SK-MEL-5 (cell line): Measurements from ENCODE around the gene MLEC. TPM values are rescaled to one million over a fixed set of nuclear protein-coding genes. Genes with fewer than 3 reads are reported as not detected.
"Not testable (repeated sequence)": the region's sequence is repeated elsewhere in the genome, so short reads cannot be mapped to it uniquely, and the experiment has no call there.

Source experiments
- DNase-seq: peaks from one replicate; pipeline ENCODE4 v3.0.0-alpha.2; 2016; ENCODE audit warnings: low read depth, low spot score
- in situ Hi-C: cut with HindIII; loops from 2 replicates; pipeline ENCODE4 v1.10.0; 2016; ENCODE audit warnings: low sequenced_read_pairs, high pct_unique_total_duplicates, low pct_unique_long_range_greater_than_20kb
- total RNA-seq: library from RNA; depleted of rRNA; stranded (reverse); fragments of >200 nt; shearing (Covaris generic); gene quantifications from 2 replicates; pipeline ENCODE4 v1.2.3, GENCODE V29; 2014

The MLEC gene
- total RNA-seq, 1 experiment from 2014 or later = 156 TPM

DNA sequence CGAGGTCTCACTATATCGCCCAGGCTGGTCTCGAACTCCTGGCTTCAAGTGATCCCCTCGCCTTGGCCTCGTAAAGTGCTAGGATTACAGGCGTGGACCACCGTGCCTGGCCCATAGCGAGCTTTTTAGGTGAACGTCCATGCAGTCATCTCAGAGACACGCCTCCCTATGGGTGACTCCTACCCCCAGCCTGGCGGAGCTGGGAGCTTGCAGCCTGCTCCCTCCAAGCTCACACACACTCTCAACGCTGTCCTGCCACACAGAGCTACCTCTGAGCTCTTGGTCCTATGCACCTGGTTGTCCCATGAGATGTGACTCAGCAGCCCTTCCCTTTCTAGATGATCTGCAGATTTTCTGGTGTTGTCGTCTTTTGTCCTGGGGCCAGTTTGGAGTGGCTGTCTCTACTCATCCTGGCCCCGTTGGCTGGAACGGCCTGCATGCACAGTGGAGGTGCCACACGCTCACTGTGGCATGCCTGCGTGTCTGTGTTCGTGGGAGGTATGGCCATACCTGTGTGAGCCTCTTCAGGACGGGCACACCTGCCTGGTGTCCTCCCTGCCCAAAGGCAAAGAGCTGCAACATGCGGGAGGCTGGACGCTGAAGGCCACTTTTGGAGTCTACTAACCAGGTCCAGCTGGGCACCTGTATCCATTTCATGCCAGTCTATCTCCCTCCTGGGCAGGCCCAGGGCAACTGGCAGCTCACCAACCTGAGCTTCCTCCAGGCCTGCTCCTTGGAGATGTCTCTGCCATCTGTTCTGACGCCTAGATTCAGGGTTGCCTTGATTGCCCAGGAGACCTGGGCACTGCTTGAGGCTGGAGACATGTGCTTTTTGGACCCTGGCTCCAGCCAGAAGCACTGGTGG lies 28.4 kb upstream of the MLEC start:
- in situ Hi-C loops = no loop called here
- DNase-seq = no peak

DNA sequence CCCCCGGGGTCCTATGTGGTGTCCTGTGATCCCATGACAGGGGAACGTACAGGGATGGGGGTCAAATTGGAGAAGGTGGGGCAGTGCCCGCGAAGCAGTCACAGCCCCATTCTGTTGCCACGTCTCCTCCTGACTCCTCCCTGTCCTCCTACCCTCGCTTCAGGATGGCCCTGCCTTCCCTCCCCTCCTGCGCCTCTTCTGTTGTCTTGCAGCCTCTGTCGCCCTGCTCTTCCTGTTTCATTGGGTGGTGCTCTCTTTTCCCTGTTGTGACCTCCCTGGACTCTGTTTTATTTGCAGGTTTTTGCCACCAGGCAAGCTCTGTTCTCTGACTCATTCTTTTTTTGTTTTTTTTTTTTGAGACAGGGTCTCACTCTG lies 27.8 kb upstream of the MLEC start:
- in situ Hi-C loops = no loop called here
- DNase-seq = no peak

GRCh38 chr12:120661432-120661831 lies 25.5 kb upstream of the MLEC start:
- DNase-seq = no peak
- in situ Hi-C loops = no loop called here

DNA sequence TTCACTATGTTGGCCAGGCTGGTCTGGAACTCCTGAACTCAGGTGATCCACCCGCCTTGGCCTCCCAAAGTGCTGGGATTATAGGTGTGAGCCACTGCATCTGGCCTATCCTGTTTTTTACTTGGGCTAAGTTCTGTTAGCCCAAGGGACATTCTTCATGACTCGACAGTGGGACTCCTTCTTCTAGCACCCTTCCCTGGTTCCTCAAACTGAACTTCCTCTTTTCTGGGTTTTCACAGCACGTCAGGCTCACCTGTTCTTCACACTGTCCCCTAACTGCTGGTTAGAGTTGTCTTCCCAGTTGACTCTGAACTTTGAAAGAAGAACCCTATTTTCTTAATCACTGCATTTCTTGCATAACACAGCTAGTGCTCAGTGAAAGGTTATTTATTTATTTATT lies 24.1 kb upstream of the MLEC start:
- DNase-seq = no peak
- in situ Hi-C loops = no loop called here

- in situ Hi-C loops = no loop called here
- DNase-seq = no peak
Observed at GRCh38 chr12:120663741-120664140, 23.2 kb upstream of the MLEC start.

GRCh38 chr12:120666571-120667390 lies 20.2 kb upstream of the MLEC start:
- no peak for DNase-seq
- in situ Hi-C loops = no loop called here

GRCh38 chr12:120668091-120668867 lies 18.7 kb upstream of the MLEC start:
- in situ Hi-C loops = no loop called here

DNA sequence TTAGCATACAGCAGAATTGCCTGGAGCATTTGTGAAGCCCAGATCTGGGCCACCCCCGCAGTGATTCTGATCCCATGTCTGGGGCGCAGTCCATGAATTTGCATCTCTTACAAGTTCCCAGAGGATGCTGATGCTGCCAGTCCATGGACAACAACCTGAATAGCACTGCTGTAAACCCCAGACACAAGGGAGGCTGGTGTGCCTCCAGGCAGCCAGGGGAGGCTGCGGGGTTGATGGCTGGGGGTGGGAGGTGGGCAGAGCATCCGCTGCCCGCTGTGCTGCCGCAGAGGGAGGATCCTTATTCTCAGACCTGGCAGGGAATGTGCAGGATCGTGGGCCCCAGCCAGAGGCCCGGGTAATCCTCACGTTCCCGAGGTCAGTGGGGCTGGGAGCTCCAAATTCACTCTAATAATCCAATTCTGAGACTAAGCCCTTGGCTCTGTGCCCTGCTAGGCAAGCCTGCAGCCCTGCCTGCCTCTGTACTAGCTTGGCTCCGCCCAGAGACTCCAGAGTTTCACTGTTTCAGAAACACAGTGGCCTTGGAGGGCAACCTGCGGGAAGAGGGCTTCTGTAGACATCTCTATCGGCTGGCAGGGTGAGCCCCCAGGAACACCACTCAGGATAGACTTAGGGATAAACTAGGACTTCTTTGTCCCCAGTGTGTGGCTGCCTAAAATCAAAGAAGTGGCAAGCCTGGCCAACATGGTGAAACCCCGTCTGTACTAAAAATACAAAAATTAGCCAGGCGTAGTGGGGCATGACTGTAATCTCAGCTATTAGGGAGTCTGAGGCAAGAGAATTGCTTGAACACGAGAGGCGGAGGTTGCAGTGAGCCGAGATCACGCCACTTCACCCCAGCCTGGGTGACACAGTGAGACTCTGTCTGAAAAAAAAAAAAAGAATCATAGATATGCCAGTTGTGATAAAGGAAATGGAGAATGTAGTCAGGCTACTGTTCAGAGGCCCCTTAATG lies 17.8 kb upstream of the MLEC start:
- in situ Hi-C loops = no loop called here
- DNase-seq = peak; percentile 37

More at GRCh38 chr12:120668091-120668867, 18.7 kb upstream of the MLEC start:
- peak; percentile 80 for DNase-seq

DNA sequence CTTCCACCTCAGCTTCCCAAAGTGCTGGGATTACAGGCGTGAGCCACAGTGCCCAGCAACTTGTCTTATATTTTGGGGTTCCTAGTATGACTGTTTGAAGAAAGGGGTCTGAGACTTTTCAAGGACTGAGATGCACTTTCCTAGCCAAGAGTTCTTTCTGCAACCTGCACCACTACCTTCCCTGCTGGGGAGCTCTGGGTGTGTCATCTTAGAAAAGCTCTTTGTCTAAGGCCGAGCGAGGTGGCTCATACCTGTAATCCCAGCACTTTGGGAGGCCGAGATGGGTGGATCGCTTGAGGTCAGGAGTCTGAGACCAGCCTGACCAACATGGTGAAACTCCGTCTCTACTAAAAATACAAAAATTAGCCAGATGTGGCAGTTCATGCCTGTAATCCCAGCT lies 16.7 kb upstream of the MLEC start:
- DNase-seq, in situ Hi-C loops: not testable (repeated sequence)

- in situ Hi-C loops = no loop called here
- no peak for DNase-seq
Observed at GRCh38 chr12:120670667-120671066, 16.3 kb upstream of the MLEC start.

DNA sequence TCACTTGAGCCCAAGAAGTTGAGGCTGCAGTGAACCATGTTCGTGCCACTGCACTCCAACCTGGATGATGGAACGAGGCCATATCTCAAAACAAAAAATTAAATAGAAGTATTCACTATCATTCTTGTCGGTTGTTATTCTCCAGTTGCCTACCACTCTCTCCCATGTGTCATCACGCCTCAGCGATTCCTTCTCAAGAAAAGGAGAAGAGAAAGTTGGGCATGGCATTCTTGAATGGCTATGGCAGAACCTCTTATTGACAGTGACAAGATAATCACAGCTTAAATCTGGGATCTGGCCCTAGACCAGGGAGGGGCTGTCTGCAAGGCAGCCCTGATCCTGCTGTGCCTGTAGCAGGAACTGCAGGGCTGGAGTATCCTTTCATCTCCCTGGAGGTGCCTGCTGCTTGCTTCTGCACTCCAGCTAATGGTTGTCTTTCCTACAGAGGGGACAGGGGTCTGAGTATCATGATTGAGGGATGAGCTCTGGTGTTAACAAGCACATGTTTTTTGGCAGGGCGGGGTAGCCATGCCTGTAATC lies 12.8 kb upstream of the MLEC start:
- in situ Hi-C loops = no loop called here

DNA sequence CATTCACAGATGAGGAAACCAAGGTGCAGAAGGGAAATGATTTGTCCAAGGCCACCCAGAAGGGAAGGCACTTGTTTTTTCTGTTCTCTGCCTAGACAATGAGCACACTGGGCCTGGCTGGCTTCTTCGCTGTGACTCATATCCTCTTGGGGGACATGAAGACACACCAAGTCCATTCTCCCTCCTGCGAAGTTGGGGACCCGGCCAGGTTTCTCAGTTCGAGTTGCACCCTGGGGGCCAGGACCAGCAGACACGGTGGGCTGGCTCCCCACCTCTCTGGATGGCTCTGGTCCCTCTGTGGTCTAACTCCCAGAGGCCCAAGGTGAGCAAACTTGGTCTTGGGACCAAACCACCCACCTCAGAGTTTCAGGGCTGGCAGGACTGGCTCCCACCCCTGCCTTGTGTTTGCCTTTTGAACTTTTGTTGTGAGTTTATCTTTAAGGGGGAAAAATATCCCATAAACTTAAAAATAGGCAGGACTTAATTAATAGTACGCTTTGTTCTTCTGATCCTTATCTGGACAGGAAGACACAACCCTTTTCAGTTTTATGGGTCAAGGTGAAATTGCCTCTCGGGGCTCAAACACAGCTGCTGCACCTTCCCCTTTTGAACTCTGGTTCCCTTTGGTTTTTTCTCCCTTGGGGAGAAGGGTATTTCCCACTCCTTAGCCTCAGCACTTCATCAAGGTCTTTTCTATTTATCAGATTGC lies 9.0 kb upstream of the MLEC start:
- in situ Hi-C loops = no loop called here
- DNase-seq = no peak

More for the DNA sequence above, 12.8 kb upstream of the MLEC start:
- no peak for DNase-seq

DNA sequence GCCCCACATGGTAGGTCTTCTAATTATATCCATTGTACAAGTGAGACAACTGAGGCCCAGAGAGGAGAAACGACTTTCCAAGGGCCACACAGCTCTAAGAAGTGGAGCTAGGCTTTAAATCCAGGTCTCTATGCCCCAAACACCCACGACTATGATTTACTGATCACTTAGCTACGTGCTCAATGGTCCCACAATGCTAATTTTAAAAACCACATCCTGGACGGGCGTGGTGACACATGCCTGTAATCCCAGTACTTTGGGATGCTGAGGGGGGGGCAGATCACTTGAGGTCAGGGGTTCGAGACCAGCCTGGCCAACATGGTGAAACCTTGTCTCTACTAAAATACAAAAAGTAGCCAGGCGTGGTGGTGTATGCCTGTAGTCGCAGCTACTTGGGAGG lies 8.4 kb upstream of the MLEC start:
- no peak for DNase-seq
- in situ Hi-C loops = no loop called here

DNA sequence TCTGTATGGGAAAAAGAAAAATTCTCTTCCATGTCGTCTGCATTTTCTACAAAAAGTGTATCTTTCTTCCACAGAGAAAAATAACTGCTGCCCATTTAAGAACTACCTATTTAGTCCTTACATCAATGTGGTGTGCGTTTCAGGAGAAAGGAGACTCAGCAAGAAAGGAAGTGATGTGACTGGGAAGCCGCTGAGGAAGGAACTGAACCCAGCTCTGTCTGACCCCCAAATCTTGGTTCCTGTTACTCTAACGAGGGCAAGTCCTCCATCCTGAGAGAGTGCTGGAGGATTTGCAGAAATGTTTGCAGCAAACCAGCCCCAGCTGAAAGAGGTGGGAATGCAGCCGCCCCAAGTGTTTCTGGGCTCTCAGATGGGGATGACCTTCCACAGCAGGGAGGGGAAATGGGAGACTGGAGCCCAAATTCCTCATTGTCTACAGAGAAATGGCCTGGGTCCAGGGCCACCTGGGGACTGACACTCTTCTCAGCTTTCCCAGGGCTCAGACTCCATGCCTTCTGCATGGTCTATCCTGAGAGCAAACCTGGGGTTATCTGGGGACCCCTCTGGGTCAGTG lies 6.7 kb upstream of the MLEC start:
- in situ Hi-C loops = no loop called here

DNA sequence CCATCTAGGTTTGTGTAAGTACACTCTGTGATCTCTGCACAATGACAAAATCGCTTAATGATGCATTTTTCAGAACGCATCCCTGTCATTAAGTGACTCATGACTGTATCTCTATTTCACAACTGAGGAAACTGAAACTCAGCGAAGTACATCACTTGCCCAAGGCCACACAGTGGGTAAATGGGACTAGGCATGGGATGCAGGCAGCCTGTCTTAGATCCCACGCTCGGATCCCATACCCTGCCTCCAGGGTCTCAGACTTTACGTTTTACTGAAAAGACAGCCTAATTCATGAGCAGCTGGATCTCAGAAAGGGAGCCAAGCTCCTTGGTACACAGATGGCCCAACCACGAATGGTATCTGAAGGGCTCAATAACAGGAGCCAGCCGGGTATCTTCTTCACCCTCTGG lies 2.4 kb upstream of the MLEC start:
- DNase-seq = peak; percentile 82
- in situ Hi-C loops = no loop called here

More for the DNA sequence above, 6.7 kb upstream of the MLEC start:
- DNase-seq = no peak

- in situ Hi-C loops = no loop called here
- DNase-seq = no peak
Observed at GRCh38 chr12:120685522-120685921, 1.4 kb upstream of the MLEC start.
